Breast epithelium (tissue), 3 donors: ENCODE data around the gene ENG.

Experiments used
- POLR2AphosphoS5 ChIP-seq, 3 donors: sonication (generic); formaldehyde crosslinking; IDR thresholded peaks; one replicate each; pipeline ENCODE4 v1.6.1; 2017; ENCODE audit warnings: antibody characterized with exemption in 3 of 3
- TF ChIP-seq, protein P1 (sequence below), 3 donors: fragments of 450-650 bp; IDR thresholded peaks; one replicate each; pipeline ENCODE4 v1.5.1; 2016 to 2017; ENCODE audit warnings: antibody characterized with exemption in 3 of 3, mild to moderate bottlenecking in 3 of 3, moderate library complexity in 3 of 3

DNA sequence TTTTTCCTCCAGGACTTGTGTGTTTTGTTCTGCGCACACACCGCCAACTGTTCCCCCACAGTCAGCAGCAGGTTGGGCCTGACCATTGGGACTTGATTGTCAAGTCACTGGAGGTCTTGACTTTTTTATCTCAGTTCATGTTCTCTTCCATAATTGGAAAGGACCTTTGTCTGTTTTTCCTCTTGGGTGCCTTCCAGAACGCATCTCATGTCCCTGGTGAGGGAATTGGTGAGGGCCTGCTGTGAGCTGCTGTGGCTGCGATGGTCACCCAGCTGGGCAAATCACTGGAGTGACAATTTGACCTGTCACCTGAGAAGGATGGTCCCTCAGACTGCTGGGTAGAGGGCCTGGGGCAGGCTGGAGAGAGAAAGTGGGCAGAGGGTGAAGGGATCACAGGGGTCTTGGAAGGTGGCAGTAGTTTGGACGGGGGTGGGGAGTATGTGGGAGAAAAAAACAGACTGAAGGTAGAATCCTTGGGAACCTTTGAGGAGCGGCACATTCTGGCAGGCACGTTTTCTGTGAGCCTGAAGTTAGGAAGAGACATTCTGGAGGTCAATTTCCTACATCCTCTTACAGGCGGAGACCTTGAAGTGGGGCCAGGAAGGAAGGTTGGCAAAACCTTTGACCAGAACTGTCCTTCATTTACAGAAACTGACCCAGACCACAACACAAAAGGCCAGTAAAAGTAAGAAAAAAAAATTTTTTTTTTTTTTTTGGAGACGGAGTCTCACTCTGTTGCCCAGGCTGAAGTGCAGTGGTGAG is 64.2 kb downstream of the ENG start:
- TF ChIP-seq, protein P1, sequence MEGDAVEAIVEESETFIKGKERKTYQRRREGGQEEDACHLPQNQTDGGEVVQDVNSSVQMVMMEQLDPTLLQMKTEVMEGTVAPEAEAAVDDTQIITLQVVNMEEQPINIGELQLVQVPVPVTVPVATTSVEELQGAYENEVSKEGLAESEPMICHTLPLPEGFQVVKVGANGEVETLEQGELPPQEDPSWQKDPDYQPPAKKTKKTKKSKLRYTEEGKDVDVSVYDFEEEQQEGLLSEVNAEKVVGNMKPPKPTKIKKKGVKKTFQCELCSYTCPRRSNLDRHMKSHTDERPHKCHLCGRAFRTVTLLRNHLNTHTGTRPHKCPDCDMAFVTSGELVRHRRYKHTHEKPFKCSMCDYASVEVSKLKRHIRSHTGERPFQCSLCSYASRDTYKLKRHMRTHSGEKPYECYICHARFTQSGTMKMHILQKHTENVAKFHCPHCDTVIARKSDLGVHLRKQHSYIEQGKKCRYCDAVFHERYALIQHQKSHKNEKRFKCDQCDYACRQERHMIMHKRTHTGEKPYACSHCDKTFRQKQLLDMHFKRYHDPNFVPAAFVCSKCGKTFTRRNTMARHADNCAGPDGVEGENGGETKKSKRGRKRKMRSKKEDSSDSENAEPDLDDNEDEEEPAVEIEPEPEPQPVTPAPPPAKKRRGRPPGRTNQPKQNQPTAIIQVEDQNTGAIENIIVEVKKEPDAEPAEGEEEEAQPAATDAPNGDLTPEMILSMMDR (IDR thresholded peaks at IDR 0.05) = no peak
- TF ChIP-seq POLR2AphosphoS5 (IDR thresholded peaks at IDR 0.05) = no peak
